Fibroblast of lung (primary cell): Measurements from ENCODE around the gene ISOC2.

Experiments
- EZH2 ChIP-seq: IDR thresholded peaks from 2 replicates; pipeline ENCODE4 v1.5.1; 2012; ENCODE audit warnings: low read length, control low read depth, mild to moderate bottlenecking; ENCODE audit errors: missing control alignments
- TF ChIP-seq, protein P1 (sequence below), 2 donors: IDR thresholded peaks in 1 of 2; conservative IDR thresholded peaks in 1 of 2; 1 replicate in 1 of 2; 2 replicates in 1 of 2; pipeline ENCODE4 v1.5.1; 2011 to 2012; ENCODE audit warnings: low read length in 2 of 2, control low read depth in 1 of 2, inconsistent platforms in 1 of 2, low read depth in 1 of 2, mild to moderate bottlenecking in 1 of 2

DNA sequence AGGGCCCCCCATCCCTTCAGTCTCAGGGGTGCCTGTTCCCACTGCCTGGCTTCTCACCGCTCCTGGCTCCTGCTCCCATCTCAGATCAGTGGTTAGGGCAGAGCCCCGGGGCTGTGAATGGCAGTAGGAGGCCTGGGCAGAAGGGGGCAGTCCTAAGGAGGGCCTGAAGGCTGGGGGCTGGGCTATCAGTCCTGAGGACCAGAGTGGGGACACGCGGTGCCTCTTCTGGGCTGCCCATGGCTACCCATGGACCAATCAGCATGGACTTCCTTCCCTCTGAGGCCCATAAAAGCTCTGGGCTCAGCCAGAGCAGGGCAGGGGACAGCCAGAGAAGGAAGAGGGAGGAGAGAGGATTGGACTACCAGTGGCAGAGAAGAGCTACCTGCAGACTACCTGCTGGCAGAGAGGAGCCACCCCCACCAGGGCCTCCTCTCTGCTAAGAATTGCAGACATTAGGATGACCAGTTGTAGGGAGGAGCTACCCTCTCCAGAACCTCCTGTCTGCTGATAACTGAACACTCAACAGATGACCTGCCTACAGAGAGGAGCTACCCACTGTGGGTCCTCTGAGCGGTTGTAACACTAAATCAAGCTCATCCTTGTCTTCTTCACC lies 41.7 kb downstream of the ISOC2 start:
- TF ChIP-seq, protein P1, sequence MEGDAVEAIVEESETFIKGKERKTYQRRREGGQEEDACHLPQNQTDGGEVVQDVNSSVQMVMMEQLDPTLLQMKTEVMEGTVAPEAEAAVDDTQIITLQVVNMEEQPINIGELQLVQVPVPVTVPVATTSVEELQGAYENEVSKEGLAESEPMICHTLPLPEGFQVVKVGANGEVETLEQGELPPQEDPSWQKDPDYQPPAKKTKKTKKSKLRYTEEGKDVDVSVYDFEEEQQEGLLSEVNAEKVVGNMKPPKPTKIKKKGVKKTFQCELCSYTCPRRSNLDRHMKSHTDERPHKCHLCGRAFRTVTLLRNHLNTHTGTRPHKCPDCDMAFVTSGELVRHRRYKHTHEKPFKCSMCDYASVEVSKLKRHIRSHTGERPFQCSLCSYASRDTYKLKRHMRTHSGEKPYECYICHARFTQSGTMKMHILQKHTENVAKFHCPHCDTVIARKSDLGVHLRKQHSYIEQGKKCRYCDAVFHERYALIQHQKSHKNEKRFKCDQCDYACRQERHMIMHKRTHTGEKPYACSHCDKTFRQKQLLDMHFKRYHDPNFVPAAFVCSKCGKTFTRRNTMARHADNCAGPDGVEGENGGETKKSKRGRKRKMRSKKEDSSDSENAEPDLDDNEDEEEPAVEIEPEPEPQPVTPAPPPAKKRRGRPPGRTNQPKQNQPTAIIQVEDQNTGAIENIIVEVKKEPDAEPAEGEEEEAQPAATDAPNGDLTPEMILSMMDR (conservative IDR thresholded peaks at IDR 0.05 in 1 of 2, IDR thresholded peaks at IDR 0.05 in 1 of 2; ENCODE audit: low read depth in 1 of 2, low read length in 2 of 2) = no peak
- TF ChIP-seq EZH2 = no peak
